OCI-M2 (cell line): ENCODE measurements around the gene UTP11.

Experiments used
- DNase-seq: peaks from one replicate; lab custom pipeline; 2025; ENCODE audit not compliant: unreplicated experiment; lab: John Stamatoyannopoulos, UW

The UTP11 gene

GRCh38 chr1:38068220-38068979 is 55.9 kb downstream of the UTP11 start:
- no peak for DNase-seq

GRCh38 chr1:38068980-38069340 is 56.4 kb downstream of the UTP11 start:
- DNase-seq, result no peak

- DNase-seq, result no peak
Observed at GRCh38 chr1:38071312-38072256, 59.0 kb downstream of the UTP11 start.

- DNase-seq, result no peak
Observed at GRCh38 chr1:38072858-38073257, 60.3 kb downstream of the UTP11 start.

- no peak for DNase-seq
Observed at GRCh38 chr1:38073534-38074301, 61.2 kb downstream of the UTP11 start.

DNA sequence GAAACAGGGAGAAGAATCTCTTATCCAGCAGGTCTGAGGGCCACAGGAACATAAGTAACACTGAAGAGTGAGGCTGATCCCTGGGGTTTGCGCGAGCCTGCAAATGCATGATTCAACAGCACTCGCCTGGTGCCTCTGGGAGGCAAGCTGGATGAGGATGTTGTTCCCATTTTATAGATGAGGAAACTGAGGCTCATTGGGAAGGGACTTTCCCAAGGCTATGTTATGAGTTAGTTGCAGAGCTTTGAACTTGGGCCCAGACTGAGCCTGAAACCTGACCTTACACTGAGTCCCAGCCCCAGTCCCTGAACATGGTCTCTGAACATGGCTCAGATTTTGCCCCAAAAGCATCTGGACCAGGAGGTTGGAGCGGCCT is 61.8 kb downstream of the UTP11 start:
- no peak for DNase-seq
